Right ventricle myocardium superior (tissue), 1 donor: Measurements from ENCODE around the gene PRMT1. TPM values are rescaled to one million over a fixed set of nuclear protein-coding genes. Genes with fewer than 3 reads are reported as not detected.
A peak's percentile ranks its signal among the peaks of the same experiment; 100 is the strongest.

Source experiments
- ATAC-seq: fragments of 200-7000 bp; cut with Tn5 transposase; one replicate; pipeline ENCODE4 v1.9.1; 2020; ENCODE audit warnings: mild to moderate bottlenecking; ENCODE audit not compliant: poor library complexity
- DNase-seq: peaks from one replicate; pipeline ENCODE4 v3.0.0-alpha.2; 2020
- intact Hi-C: fragments of 100-400 bp; cut with DNase I; formaldehyde crosslinking; loops from one replicate; pipeline ENCODE4 v1.11.2; 2022
- total RNA-seq: library from RNA; stranded (reverse); fragmentation: NEBNext Ultra II Directional; extraction: Animal tissue kit (Norgen Biotek cat#: 25700); gene quantifications from one replicate; pipeline ENCODE4 v1.2.1, GENCODE V29; 2021
- donor health status: DM: no; HTN: yes; CAD: no; lungs with severe emphysema.

Gene PRMT1
- total RNA-seq, 1 donor from 2014 or later = 110 TPM

- ATAC-seq (no peak), DNase-seq (no peak)
- intact Hi-C loops = no loop called here
Observed at GRCh38 chr19:49683814-49684250, 6.8 kb downstream of the PRMT1 start.

- no peak for ATAC-seq
- DNase-seq = no peak
- intact Hi-C loops = no loop called here
Observed at GRCh38 chr19:49684251-49684982, 7.3 kb downstream of the PRMT1 start.

GRCh38 chr19:49684983-49685553 is 8.0 kb downstream of the PRMT1 start:
- ATAC-seq (no peak), DNase-seq (no peak)
- intact Hi-C loops = no loop called here

- intact Hi-C loops = no loop called here
- no peak for ATAC-seq
- no peak for DNase-seq
Observed at GRCh38 chr19:49685845-49686332, 8.8 kb downstream of the PRMT1 start.

- ATAC-seq (no peak), DNase-seq (no peak)
- intact Hi-C loops = no loop called here
Observed at GRCh38 chr19:49686503-49687088, 9.5 kb downstream of the PRMT1 start.

GRCh38 chr19:49687150-49687549 is 10.1 kb downstream of the PRMT1 start:
- intact Hi-C loops = no loop called here
- DNase-seq = no peak
- no peak for ATAC-seq

GRCh38 chr19:49687566-49688316 is 10.7 kb downstream of the PRMT1 start:
- intact Hi-C loops = no loop called here
- ATAC-seq (no peak), DNase-seq (no peak)

GRCh38 chr19:49688531-49689132 is 11.6 kb downstream of the PRMT1 start:
- ATAC-seq (no peak), DNase-seq (no peak)
- intact Hi-C loops = no loop called here

- ATAC-seq (peak; percentile 54), DNase-seq (peak; percentile 69)
- intact Hi-C loops = no loop called here
Observed at GRCh38 chr19:49689133-49690078, 12.3 kb downstream of the PRMT1 start, which contains the start of gene ADM5. TSS of gene ADM5 (plus strand) at chr19:49689594. CDS start at chr19:49689838, 244 bp downstream.

GRCh38 chr19:49690079-49690655 is 13.1 kb downstream of the PRMT1 start:
- ATAC-seq (peak; percentile 5), DNase-seq (no peak)
- intact Hi-C loops = no loop called here

GRCh38 chr19:49690656-49691242 is 13.7 kb downstream of the PRMT1 start, which contains the start of gene CPT1C:
TSS of gene CPT1C (plus strand) at chr19:49691116. CDS start at chr19:49692253, 1,137 bp downstream.
- ATAC-seq (peak; percentile 85), DNase-seq (peak; percentile 85)
- intact Hi-C loops = no loop called here

- ATAC-seq = peak; percentile 52
- DNase-seq = peak; percentile 80
- intact Hi-C loops = no loop called here
Observed at GRCh38 chr19:49691243-49692146, 14.4 kb downstream of the PRMT1 start.

GRCh38 chr19:49692147-49692506 is 15.1 kb downstream of the PRMT1 start:
- ATAC-seq (no peak), DNase-seq (no peak)
- intact Hi-C loops = no loop called here

GRCh38 chr19:49696115-49696514 is 19.0 kb downstream of the PRMT1 start:
- intact Hi-C loops = no loop called here
- ATAC-seq (no peak), DNase-seq (no peak)

GRCh38 chr19:49696865-49697264 is 19.8 kb downstream of the PRMT1 start:
- intact Hi-C loops = no loop called here
- no peak for ATAC-seq
- DNase-seq = no peak

GRCh38 chr19:49699364-49699763 is 22.3 kb downstream of the PRMT1 start:
- intact Hi-C loops = no loop called here
- DNase-seq (no peak), ATAC-seq (no peak)
